ENCODE results near the gene SNRNP40.

SNRNP40 gene

GRCh38 chr1:31238986-31239613, 57.5 kb downstream of the SNRNP40 start:
- H3K4me3 ChIP-seq (ENCODE audit: low read depth, low read length) = peak overlapping the region; percentile 35
- no peak for DNase-seq (ENCODE audit: low read depth)

GRCh38 chr1:31238612-31238985, 58.0 kb downstream of the SNRNP40 start:
- no peak overlapping the region for H3K4me3 ChIP-seq (ENCODE audit: low read depth, low read length)
- no peak for DNase-seq (ENCODE audit: low read depth)

- no peak overlapping the region for H3K4me3 ChIP-seq (ENCODE audit: low read depth, low read length)
- DNase-seq (ENCODE audit: low read depth) = no peak
Measured at GRCh38 chr1:31234870-31235269, 61.7 kb downstream of the SNRNP40 start.

DNA sequence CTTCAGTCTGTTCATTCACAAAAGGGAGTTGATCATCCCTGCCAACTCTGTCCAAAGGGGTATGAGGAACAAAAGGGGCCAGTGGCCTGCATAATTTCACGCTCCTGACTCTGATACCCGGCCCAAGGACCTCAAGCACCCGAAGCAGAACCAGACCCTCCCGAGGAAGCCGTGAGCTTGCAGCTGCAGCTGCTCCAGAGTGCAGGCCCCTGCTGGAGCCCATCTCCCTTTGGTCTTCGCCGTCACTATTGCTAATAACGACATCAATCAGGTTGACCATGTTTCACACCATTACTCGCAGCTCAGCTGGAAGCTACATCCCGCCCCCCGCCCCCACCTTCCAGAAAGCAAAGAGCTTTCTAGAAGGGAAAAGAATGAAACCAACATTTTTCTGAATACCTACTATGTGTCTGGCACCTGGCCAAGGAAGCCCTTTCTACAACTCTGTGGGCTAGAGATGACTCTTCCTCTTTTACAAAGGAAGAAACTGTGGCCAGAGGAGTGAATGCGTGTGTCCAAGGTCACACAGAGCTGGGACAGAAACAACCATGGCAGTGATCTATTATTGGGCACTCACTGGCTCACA, 62.4 kb downstream of the SNRNP40 start:
- no peak overlapping the region for H3K4me3 ChIP-seq (ENCODE audit: low read depth, low read length)
- DNase-seq (ENCODE audit: low read depth) = no peak

DNA sequence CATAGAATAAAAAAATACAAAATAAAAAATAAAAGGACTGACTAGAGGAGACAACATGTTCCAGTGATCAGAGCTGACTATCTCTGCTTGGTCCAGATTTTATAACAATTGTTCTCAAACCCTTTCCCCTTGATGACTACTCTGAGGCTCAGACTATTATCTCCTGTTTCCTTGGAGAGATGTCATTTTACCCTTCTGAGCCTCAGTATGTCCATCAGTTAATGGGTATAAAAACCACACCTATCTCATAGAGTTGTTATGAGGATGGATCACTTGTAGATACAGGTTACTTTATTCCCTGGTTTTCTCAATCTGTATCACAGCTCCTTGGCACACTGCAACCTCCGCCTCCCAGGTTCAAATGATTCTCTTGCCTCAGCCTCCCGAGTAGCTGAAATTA, 63.9 kb downstream of the SNRNP40 start:
- no peak for DNase-seq (ENCODE audit: low read depth)
- H3K4me3 ChIP-seq (ENCODE audit: low read depth, low read length) = no peak overlapping the region

DNA sequence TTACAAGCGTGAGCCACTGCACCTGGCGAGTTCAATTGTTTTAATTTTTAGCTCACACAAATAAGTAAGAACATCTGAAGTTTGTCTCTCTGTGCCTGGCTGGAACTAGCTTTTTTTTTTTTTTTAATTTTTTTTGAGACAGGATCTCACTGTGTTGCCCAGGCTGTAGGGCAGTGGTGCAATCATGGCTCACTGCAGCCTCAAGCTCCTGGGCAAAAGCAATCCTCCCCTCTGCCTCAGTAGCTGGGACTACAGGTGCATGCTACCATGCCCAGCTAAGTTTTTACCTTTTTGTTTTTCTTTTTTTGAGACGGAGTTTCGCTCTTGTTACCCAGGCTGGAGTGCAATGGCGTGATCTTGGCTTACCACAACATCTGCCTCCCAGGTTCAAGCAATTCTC, 64.8 kb downstream of the SNRNP40 start:
- H3K4me3 ChIP-seq (ENCODE audit: low read depth, low read length) = no peak overlapping the region
- no peak for DNase-seq (ENCODE audit: low read depth)

GRCh38 chr1:31230378-31230777, 66.2 kb downstream of the SNRNP40 start:
- H3K4me3 ChIP-seq (ENCODE audit: low read depth, low read length) = no peak overlapping the region
- DNase-seq (ENCODE audit: low read depth) = no peak

- no peak for DNase-seq (ENCODE audit: low read depth)
- H3K4me3 ChIP-seq (ENCODE audit: low read depth, low read length) = no peak overlapping the region
Measured at GRCh38 chr1:31228986-31229385, 67.6 kb downstream of the SNRNP40 start.

DNA sequence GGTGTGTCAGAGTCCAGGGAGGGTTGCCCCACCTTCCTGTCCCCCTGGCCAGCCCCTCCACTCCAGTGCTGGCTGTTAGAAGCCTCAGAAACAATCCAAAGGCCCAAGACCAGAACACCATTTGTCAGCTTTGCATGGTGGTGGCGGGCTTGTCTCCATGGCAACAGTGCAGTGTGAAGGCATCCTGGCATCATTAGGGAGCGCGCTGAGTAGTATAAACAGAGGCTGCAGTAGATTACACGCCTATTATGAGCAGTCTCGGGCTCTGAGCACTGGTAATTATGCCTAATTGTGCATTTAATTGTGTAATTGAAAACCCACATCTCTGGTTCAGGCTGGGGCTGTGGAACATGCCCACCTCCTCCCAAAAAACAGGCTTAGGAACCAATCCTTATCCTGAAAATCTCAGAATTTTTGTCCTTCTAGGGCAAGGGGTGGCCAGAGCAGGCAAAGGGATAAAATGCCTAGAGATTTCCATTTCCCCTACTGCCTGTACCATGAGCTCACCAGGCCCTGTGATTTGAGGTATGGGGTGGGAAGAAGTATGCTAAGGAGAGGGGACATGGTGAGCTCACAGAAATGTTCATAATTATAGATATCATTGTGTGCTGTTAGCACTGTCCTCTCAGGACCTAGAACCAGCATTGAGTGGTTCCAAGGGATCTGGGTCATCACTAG, 68.6 kb downstream of the SNRNP40 start:
- no peak overlapping the region for H3K4me3 ChIP-seq (ENCODE audit: low read depth, low read length)
- DNase-seq (ENCODE audit: low read depth) = no peak

DNA sequence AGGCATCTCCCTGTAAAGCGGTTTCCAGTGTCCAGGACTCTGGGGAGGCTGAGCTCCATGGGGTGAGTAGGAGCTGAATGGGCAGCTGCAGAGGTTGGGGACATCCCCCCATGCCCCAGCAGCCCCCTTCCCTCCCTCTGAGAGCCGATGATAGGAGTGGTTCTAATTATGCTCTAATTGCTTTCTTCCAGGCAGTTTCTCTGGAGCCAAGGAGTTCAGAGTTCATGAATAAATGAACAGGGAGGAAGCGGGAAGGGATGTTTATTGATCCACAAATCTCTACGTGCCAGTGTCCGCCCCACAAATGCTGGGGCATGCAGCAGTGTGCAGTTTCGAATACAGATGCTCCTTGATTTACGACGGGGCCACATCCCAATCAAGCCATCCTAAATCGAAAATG, 72.5 kb downstream of the SNRNP40 start:
- DNase-seq (ENCODE audit: low read depth) = no peak
- no peak overlapping the region for H3K4me3 ChIP-seq (ENCODE audit: low read depth, low read length)

DNA sequence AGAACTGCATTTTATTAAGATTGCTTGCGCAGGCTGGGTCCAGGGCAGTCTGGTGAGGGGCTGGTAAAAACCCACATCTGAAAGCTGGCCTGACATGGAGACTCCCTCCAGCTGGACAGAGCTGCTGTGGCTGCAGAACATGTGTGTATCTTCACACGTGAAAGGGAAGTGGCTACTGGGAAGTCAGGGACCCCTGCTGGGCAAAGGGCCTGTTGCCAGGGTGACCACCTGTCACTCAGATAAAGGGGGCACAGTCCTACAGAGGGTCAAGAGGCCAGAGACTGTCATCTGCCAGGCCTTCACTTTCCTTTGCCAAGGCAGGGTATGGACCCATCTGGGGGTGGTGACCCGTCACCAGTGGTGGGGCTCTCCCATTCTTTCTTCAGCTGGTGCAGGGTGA, 74.4 kb downstream of the SNRNP40 start:
- no peak for DNase-seq (ENCODE audit: low read depth)
- H3K4me3 ChIP-seq (ENCODE audit: low read depth, low read length) = no peak overlapping the region

GRCh38 chr1:31221072-31221471, 75.5 kb downstream of the SNRNP40 start:
- no peak overlapping the region for H3K4me3 ChIP-seq (ENCODE audit: low read depth, low read length)
- DNase-seq (ENCODE audit: low read depth) = no peak

DNA sequence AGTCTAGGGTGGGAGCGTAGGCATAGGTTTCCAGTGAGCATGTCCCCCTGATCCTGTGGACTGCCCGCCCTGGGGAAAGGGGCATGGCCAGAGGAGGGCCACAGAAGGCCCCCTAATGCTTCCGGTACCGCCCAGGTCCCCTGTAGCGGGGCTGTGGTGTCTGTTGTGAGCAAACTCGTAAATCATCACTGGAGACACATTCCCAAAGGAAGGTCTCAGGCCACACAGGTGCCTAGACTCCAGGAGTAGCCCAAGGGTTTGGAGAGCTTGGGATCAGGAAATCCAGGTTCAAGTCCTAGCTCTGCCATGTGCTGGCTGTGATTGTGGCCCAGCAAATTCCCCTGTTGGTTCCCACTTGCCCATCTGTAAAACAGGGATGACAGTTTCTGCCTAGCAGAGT, 77.1 kb downstream of the SNRNP40 start:
- no peak for DNase-seq (ENCODE audit: low read depth)
- no peak overlapping the region for H3K4me3 ChIP-seq (ENCODE audit: low read depth, low read length)

DNA sequence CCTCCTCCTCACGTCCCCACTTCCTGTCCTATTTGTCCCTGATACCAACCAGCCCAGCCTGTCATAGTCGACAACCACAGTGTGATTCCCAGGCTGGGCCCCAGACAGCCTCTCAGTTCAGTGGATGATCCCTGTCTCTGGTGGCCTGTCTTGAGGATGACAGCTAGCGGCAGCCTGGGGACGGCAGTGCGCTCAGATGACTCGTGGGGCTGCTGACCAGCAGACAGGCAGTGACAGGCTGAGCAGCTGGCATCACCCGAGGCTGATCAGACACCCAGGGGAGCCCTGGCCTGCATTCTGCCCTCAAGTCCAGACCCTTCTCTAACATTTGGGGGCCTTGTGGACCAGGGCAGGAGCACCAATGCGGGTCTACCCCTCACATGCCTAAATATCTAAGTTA, 77.9 kb downstream of the SNRNP40 start:
- DNase-seq (ENCODE audit: low read depth) = no peak
- H3K4me3 ChIP-seq (ENCODE audit: low read depth, low read length) = no peak overlapping the region

- no peak overlapping the region for H3K4me3 ChIP-seq (ENCODE audit: low read depth, low read length)
- peak; percentile 7 for DNase-seq (ENCODE audit: low read depth)
Measured at GRCh38 chr1:31216016-31216415, 80.6 kb downstream of the SNRNP40 start.

DNA sequence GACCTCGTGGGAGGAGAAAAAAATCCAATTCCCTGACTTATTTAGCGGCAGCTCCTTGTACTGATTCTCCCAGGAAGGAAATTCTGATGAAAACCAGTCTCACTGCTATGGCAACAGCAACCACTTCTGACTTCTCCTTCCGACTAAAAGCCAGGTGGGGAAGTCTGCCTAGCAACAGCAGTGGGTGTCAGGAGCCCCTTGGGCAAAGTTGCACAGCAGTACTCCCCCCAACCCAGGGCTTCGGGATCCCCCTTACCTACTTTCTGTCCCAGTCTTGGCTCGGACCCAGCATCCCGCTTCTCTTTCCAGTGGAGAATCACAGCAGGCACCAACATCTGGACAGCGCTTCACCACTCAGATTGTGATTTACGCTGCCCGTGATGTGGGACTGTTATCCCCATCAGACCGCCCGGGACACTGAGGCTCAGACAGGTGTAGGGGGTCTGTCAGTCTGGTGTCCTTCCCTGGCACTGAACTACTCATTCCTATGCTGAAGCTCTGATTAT, 81.5 kb downstream of the SNRNP40 start:
- no peak overlapping the region for H3K4me3 ChIP-seq (ENCODE audit: low read depth, low read length)
- no peak for DNase-seq (ENCODE audit: low read depth)

- no peak overlapping the region for H3K4me3 ChIP-seq (ENCODE audit: low read depth, low read length)
- DNase-seq (ENCODE audit: low read depth) = no peak
Measured at GRCh38 chr1:31214316-31215064, 82.1 kb downstream of the SNRNP40 start.

Measured in skeletal muscle cell (primary cell).